KMS-11 (cell line): ENCODE results near the gene PPP1R15A.
"Not testable (repeated sequence)": the region's sequence is repeated elsewhere in the genome, so short reads cannot be mapped to it uniquely, and the experiment has no call there.

Experiments used
- H2AFZ ChIP-seq: fragments of 200-600 bp; sonication (generic); 2 replicates; pipeline ENCODE4 v1.6.1; 2016; ENCODE audit warnings: antibody characterized with exemption, mixed run types, low read depth
- H3K27ac ChIP-seq: fragments of 200-600 bp; sonication (generic); 2 replicates; pipeline ENCODE4 v1.6.1; 2016; ENCODE audit warnings: mild to moderate bottlenecking, mixed run types
- H3K27me3 ChIP-seq: fragments of 200-600 bp; sonication (generic); 2 replicates; pipeline ENCODE4 v1.6.1; 2017; ENCODE audit warnings: mild to moderate bottlenecking, low read depth, mixed run types, moderate library complexity; ENCODE audit not compliant: insufficient read depth
- H3K36me3 ChIP-seq: fragments of 200-600 bp; sonication (generic); 2 replicates; pipeline ENCODE4 v1.6.1; 2017; ENCODE audit warnings: mild to moderate bottlenecking, mixed run types; ENCODE audit not compliant: insufficient read depth
- H3K4me1 ChIP-seq: fragments of 200-600 bp; sonication (generic); 2 replicates; pipeline ENCODE4 v1.6.1; 2016; ENCODE audit warnings: mild to moderate bottlenecking, low read depth, mixed run types; ENCODE audit not compliant: poor library complexity, severe bottlenecking
- H3K4me2 ChIP-seq: fragments of 200-600 bp; sonication (generic); 2 replicates; pipeline ENCODE4 v1.7.0; 2016; ENCODE audit warnings: mild to moderate bottlenecking, mixed run types
- H3K4me3 ChIP-seq: fragments of 200-600 bp; sonication (generic); IDR thresholded peaks from 2 replicates; pipeline ENCODE4 v1.6.1; 2017; ENCODE audit warnings: low read depth, low read length, mixed read lengths; ENCODE audit not compliant: insufficient read depth
- H3K79me2 ChIP-seq: fragments of 200-600 bp; sonication (generic); 2 replicates; pipeline ENCODE4 v1.6.1; 2016; ENCODE audit warnings: low read depth, mixed run types; ENCODE audit not compliant: insufficient read depth
- H3K9ac ChIP-seq: fragments of 200-600 bp; sonication (generic); 2 replicates; pipeline ENCODE4 v1.6.1; 2016; ENCODE audit warnings: mild to moderate bottlenecking, mixed run types
- H4K20me1 ChIP-seq: fragments of 200-600 bp; sonication (generic); 2 replicates; pipeline ENCODE4 v1.6.1; 2016; ENCODE audit warnings: mild to moderate bottlenecking, mixed run types; ENCODE audit not compliant: insufficient read depth
- TF ChIP-seq, protein P1 (sequence below): fragments of 200-600 bp; sonication (generic); conservative IDR thresholded peaks from 2 replicates; pipeline ENCODE4 v1.6.1; 2017; ENCODE audit warnings: low read depth, mild to moderate bottlenecking, antibody characterized with exemption, low read length, moderate library complexity, mixed read lengths

The PPP1R15A gene

DNA sequence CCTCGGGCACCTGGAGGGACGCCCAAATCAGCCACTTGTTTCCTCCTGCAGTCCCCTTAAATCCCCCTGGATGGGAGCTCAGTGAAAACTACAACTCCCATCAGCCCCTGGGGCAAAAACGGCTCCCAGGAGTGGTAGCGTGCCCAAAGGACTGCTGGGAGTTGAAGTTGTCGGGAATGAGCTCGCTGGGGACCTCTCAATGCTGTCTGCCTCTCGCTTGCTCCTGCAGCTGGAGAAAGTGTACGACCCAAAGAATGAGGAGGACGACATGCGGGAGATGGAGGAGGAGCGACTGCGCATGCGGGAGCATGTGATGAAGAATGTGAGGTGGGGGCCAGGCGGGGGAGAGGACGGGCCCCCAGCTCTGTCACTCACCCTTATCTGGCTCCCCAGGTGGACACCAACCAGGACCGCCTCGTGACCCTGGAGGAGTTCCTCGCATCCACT is 46.6 kb downstream of the PPP1R15A start:
- H2AFZ ChIP-seq = no peak overlapping the region
- no peaks in the 10 kb centered on the region for H3K4me1 ChIP-seq
- H3K4me3 ChIP-seq = no peak overlapping the region
- no peaks in the 10 kb centered on the region for H3K79me2 ChIP-seq
- H3K4me2 ChIP-seq = no peak overlapping the region
- H4K20me1 ChIP-seq = no peaks in the 10 kb centered on the region
- no peaks in the 10 kb centered on the region for H3K27me3 ChIP-seq
- no peaks in the 10 kb centered on the region for H3K36me3 ChIP-seq
- TF ChIP-seq, protein P1, sequence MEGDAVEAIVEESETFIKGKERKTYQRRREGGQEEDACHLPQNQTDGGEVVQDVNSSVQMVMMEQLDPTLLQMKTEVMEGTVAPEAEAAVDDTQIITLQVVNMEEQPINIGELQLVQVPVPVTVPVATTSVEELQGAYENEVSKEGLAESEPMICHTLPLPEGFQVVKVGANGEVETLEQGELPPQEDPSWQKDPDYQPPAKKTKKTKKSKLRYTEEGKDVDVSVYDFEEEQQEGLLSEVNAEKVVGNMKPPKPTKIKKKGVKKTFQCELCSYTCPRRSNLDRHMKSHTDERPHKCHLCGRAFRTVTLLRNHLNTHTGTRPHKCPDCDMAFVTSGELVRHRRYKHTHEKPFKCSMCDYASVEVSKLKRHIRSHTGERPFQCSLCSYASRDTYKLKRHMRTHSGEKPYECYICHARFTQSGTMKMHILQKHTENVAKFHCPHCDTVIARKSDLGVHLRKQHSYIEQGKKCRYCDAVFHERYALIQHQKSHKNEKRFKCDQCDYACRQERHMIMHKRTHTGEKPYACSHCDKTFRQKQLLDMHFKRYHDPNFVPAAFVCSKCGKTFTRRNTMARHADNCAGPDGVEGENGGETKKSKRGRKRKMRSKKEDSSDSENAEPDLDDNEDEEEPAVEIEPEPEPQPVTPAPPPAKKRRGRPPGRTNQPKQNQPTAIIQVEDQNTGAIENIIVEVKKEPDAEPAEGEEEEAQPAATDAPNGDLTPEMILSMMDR = no peak
- H3K9ac ChIP-seq = no peak overlapping the region
- H3K27ac ChIP-seq = no peak overlapping the region

DNA sequence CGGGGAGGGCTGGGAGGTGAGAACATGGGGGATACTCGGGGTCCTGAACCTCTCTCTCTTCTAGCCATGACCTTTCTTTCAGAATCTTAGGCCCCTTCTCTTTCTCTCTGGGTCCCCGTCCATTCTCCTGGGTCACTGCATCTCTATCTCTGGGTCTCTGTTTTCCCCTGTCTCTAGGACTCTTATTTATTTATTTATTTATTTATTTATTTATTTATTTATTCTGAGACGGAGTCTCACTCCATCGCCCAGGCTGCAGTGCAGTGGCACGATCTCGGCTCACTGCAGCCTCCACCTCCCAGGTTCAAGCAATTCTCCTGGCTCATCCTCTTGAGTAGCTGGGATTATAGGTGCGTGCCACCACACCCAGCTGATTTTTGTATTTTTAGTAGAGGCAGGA is 47.0 kb downstream of the PPP1R15A start:
- not testable (repeated sequence) for H3K27ac ChIP-seq, H3K79me2 ChIP-seq, H3K4me1 ChIP-seq, H3K4me3 ChIP-seq, H3K36me3 ChIP-seq, H3K9ac ChIP-seq, H2AFZ ChIP-seq, H4K20me1 ChIP-seq, H3K4me2 ChIP-seq, H3K27me3 ChIP-seq

DNA sequence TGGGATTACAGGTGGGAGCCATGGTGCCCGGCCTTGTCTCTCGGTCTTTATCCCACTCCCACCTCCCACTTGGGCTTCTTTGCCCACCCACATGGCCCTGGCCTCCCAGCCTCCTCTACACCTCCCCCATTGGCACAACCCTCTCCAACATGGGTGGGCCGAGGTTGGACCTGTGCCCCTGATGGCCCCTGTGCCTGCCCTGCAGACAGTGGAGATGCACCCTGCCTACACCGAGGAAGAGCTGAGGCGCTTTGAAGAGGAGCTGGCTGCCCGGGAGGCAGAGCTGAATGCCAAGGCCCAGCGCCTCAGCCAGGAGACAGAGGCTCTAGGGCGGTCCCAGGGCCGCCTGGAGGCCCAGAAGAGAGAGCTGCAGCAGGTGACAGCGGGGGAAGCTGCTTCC is 48.7 kb downstream of the PPP1R15A start:
- H3K27ac ChIP-seq = no peak overlapping the region
- H2AFZ ChIP-seq = no peak overlapping the region
- TF ChIP-seq, protein P1 = no peak
- H3K27me3 ChIP-seq = no peaks in the 10 kb centered on the region
- H3K9ac ChIP-seq = no peak overlapping the region
- no peaks in the 10 kb centered on the region for H3K79me2 ChIP-seq
- H3K4me2 ChIP-seq = no peak overlapping the region
- H3K4me3 ChIP-seq = no peak overlapping the region
- H4K20me1 ChIP-seq = no peaks in the 10 kb centered on the region
- no peaks in the 10 kb centered on the region for H3K36me3 ChIP-seq
- no peaks in the 10 kb centered on the region for H3K4me1 ChIP-seq

DNA sequence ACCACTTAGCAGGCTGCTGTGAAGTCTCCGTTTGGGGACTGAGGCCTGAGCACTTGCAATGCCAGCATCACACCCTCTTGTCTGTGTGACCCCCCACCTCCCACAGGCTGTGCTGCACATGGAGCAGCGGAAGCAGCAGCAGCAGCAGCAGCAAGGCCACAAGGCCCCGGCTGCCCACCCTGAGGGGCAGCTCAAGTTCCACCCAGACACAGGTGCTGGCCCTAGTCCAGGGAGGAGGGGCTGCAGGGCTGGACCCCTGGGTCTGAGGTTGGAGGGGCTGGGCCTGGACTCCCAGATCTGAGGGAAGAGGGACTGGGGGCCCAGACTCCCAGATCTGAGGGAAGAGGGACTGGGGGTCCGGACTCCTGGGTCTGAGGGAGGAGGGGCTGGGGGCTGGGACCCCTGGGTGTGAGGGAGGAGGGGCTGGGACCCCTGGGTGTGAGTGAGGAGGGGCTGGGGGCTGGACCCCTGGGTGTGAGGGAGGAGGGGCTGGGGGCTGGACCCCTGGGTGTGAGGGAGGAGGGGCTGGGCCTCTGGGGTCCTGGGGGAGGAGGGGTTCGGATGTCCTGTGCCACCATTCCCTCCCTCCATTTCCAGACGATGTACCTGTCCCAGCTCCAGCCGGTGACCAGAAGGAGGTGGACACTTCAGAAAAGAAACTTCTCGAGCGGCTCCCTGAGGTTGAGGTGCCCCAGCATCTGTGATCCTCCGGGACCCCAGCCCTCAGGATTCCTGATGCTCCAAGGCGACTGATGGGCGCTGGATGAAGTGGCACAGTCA is 49.7 kb downstream of the PPP1R15A start:
- Histone ChIP-seq H2AFZ (no peak overlapping the region), H4K20me1 (no peaks in the 10 kb centered on the region)
- TF ChIP-seq, protein P1 = no peak

More for the DNA sequence above, 49.7 kb downstream of the PPP1R15A start:
- Histone ChIP-seq H3K9ac (no peak overlapping the region), H3K4me1 (no peaks in the 10 kb centered on the region), H3K27ac (no peak overlapping the region), H3K79me2 (no peaks in the 10 kb centered on the region), H3K4me2 (no peak overlapping the region), H3K36me3 (no peaks in the 10 kb centered on the region), H3K4me3 (no peak overlapping the region), H3K27me3 (no peaks in the 10 kb centered on the region)
